Measurements from ENCODE around the gene SORBS1. TPM values are rescaled to one million over a fixed set of nuclear protein-coding genes. Genes with fewer than 3 reads are reported as not detected.

SORBS1 gene
- total RNA-seq, 1 experiment from 2014 or later: 4.1 TPM

DNA sequence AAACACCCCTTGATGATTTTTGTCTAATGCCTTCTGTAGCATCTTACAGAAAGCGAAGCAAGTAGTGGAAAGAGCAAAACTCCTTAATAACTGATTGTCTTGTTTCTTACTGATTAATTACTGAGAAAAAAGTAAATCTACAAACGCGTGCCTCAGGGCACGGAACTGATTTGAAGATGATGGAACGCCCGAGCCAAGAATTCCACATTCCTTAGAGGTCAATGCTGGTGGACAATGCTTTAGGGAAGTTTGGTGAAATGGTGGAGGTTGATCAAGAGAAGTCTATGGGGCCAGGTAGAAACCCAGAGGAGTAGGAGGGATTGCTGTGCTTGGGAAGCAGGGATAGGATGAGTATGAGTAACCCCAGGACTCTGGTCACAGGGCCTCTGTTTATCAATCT, 5.0 kb upstream of the SORBS1 start:
- H3K27ac ChIP-seq (ENCODE audit: low read length): no peak overlapping the region
- BruUV-seq (replicated peaks): no TSS peak
- POLR2A ChIA-PET (ENCODE audit: unreplicated experiment): no interaction called here
- H3K9me2 ChIP-seq (replicated peaks; ENCODE audit: low read length): no peaks in the 10 kb centered on the region
- no peak for DNase-seq
- no peak for ATAC-seq
- CTCF ChIA-PET: no interaction called here
- H3F3A ChIP-seq (ENCODE audit: low read length, unreplicated experiment): no peaks in the 10 kb centered on the region
- intact Hi-C loops (cut with micrococcal nuclease): no loop called here
- H3K4me1 ChIP-seq (ENCODE audit: insufficient read depth, low read length): no peaks in the 10 kb centered on the region
- no peaks in the 10 kb centered on the region for H4K20me1 ChIP-seq (ENCODE audit: low read length)
- H3K79me2 ChIP-seq (ENCODE audit: low read length): no peaks in the 10 kb centered on the region
- H3K4me3 ChIP-seq (ENCODE audit: low read length): no peak overlapping the region
- H3K36me3 ChIP-seq (ENCODE audit: low read depth, low read length): no peaks in the 10 kb centered on the region
- H3K9me3 ChIP-seq (ENCODE audit: low read length): no peaks in the 10 kb centered on the region
- H2AFZ ChIP-seq (ENCODE audit: low read length): no peak overlapping the region
- no peak overlapping the region for H3K4me2 ChIP-seq (ENCODE audit: low read length)
- H3K9ac ChIP-seq (ENCODE audit: low read length): no peak overlapping the region
- TF ChIP-seq EZH2 (IDR thresholded peaks at IDR 0.05; ENCODE audit: low read length, unreplicated experiment): no peak
- TF ChIP-seq, protein P1, sequence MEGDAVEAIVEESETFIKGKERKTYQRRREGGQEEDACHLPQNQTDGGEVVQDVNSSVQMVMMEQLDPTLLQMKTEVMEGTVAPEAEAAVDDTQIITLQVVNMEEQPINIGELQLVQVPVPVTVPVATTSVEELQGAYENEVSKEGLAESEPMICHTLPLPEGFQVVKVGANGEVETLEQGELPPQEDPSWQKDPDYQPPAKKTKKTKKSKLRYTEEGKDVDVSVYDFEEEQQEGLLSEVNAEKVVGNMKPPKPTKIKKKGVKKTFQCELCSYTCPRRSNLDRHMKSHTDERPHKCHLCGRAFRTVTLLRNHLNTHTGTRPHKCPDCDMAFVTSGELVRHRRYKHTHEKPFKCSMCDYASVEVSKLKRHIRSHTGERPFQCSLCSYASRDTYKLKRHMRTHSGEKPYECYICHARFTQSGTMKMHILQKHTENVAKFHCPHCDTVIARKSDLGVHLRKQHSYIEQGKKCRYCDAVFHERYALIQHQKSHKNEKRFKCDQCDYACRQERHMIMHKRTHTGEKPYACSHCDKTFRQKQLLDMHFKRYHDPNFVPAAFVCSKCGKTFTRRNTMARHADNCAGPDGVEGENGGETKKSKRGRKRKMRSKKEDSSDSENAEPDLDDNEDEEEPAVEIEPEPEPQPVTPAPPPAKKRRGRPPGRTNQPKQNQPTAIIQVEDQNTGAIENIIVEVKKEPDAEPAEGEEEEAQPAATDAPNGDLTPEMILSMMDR (conservative IDR thresholded peaks at IDR 0.05; ENCODE audit: low read depth, low read length): no peak
- TF ChIP-seq EZH2phosphoT487 (IDR thresholded peaks at IDR 0.05; ENCODE audit: borderline replicate concordance, low read length): no peak
- H3K27me3 ChIP-seq (ENCODE audit: low read length): no peaks in the 10 kb centered on the region

DNA sequence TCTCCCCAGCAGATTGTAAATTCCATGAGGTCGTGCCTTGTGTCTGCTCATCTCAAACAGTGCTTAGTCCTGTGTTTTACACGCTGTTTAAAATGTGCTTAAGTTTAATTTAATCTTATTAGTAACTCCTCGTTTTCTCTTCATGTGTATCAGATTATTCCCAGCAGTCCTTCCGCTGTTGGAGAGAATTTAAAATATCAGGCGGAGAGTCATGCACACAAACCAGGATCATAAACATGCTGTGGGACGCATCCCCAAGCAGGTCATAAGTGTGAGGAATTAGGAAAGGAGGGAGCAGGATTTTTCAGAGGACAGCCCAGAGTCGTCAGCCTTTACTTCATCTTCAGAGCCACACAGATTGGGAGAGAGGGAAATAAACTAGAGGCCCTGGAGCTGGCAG, 4.2 kb upstream of the SORBS1 start:
- Histone ChIP-seq H3K9me2 (replicated peaks; ENCODE audit: low read length) (no peaks in the 10 kb centered on the region), H3K27me3 (ENCODE audit: low read length) (no peaks in the 10 kb centered on the region), H3K9ac (ENCODE audit: low read length) (no peak overlapping the region), H3K4me1 (ENCODE audit: insufficient read depth, low read length) (no peaks in the 10 kb centered on the region), H3K9me3 (ENCODE audit: low read length) (no peaks in the 10 kb centered on the region), H3K79me2 (ENCODE audit: low read length) (no peaks in the 10 kb centered on the region), H3K27ac (ENCODE audit: low read length) (no peak overlapping the region), H3F3A (ENCODE audit: low read length, unreplicated experiment) (no peaks in the 10 kb centered on the region), H2AFZ (ENCODE audit: low read length) (no peak overlapping the region), H4K20me1 (ENCODE audit: low read length) (no peaks in the 10 kb centered on the region), H3K36me3 (ENCODE audit: low read depth, low read length) (no peaks in the 10 kb centered on the region), H3K4me3 (ENCODE audit: low read length) (no peak overlapping the region), H3K4me2 (ENCODE audit: low read length) (no peak overlapping the region)
- CTCF ChIA-PET: no interaction called here
- no peak for DNase-seq
- ATAC-seq: no peak
- BruUV-seq (replicated peaks): no TSS peak
- intact Hi-C loops (cut with micrococcal nuclease): no loop called here
- POLR2A ChIA-PET (ENCODE audit: unreplicated experiment): no interaction called here
- TF ChIP-seq EZH2 (IDR thresholded peaks at IDR 0.05; ENCODE audit: low read length, unreplicated experiment) (no peak), EZH2phosphoT487 (IDR thresholded peaks at IDR 0.05; ENCODE audit: borderline replicate concordance, low read length) (no peak)
- TF ChIP-seq, protein P1 (conservative IDR thresholded peaks at IDR 0.05; ENCODE audit: low read depth, low read length): no peak

DNA sequence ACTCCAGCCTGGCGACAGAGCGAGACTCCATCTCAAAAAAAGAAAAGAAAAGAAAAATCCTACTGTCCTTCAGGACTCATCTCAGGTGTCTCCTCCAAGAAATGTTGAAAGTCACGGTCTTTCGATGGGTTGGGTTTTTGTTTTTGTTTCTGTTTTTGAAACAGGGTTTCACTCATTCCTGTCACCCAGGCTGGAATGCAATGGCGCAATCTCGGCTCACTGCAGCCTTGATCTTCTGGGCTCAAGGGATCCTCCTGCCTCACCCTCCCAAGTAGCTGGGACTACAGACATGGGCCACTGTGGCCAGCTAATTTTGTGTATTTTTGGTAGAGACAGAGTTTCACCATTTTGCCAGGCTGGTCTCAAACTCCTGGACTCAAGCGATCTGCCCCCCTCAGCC, 3.1 kb upstream of the SORBS1 start:
- H3K4me2 ChIP-seq (ENCODE audit: low read length): no peak overlapping the region
- intact Hi-C loops (cut with micrococcal nuclease): no loop called here
- no peak for ATAC-seq
- H3K9me2 ChIP-seq (replicated peaks; ENCODE audit: low read length): no peaks in the 10 kb centered on the region
- no peaks in the 10 kb centered on the region for H3K4me1 ChIP-seq (ENCODE audit: insufficient read depth, low read length)
- no peaks in the 10 kb centered on the region for H3F3A ChIP-seq (ENCODE audit: low read length, unreplicated experiment)
- no peaks in the 10 kb centered on the region for H3K79me2 ChIP-seq (ENCODE audit: low read length)
- CTCF ChIA-PET: no interaction called here
- H3K36me3 ChIP-seq (ENCODE audit: low read depth, low read length): no peaks in the 10 kb centered on the region
- TF ChIP-seq EZH2phosphoT487 (IDR thresholded peaks at IDR 0.05; ENCODE audit: borderline replicate concordance, low read length) (no peak), EZH2 (IDR thresholded peaks at IDR 0.05; ENCODE audit: low read length, unreplicated experiment) (no peak)
- TF ChIP-seq, protein P1 (conservative IDR thresholded peaks at IDR 0.05; ENCODE audit: low read depth, low read length): no peak
- H3K9ac ChIP-seq (ENCODE audit: low read length): no peak overlapping the region
- no peaks in the 10 kb centered on the region for H3K9me3 ChIP-seq (ENCODE audit: low read length)
- H4K20me1 ChIP-seq (ENCODE audit: low read length): no peaks in the 10 kb centered on the region
- POLR2A ChIA-PET (ENCODE audit: unreplicated experiment): no interaction called here
- no TSS peak for BruUV-seq (replicated peaks)
- DNase-seq: no peak
- no peak overlapping the region for H3K4me3 ChIP-seq (ENCODE audit: low read length)
- H2AFZ ChIP-seq (ENCODE audit: low read length): no peak overlapping the region
- no peak overlapping the region for H3K27ac ChIP-seq (ENCODE audit: low read length)
- H3K27me3 ChIP-seq (ENCODE audit: low read length): no peaks in the 10 kb centered on the region
